Osteoblast (primary cell): ENCODE results near the gene COL4A1. TPM values are rescaled to one million over a fixed set of nuclear protein-coding genes. Genes with fewer than 3 reads are reported as not detected.
A peak's percentile ranks its signal among the peaks of the same experiment; 100 is the strongest.

ENCODE experiments used
- DNase-seq: peaks from one replicate; pipeline ENCODE4 v3.0.0; 2011; ENCODE audit warnings: low spot score, mixed read lengths; ENCODE audit not compliant: insufficient read length; ENCODE audit errors: missing footprints
- H2AFZ ChIP-seq: 2 replicates; pipeline ENCODE4 v1.6.0; 2011; ENCODE audit warnings: mild to moderate bottlenecking, low read length
- H3K27ac ChIP-seq: 2 replicates; pipeline ENCODE4 v1.5.1; 2011; ENCODE audit warnings: mild to moderate bottlenecking, low read depth, low read length, moderate library complexity
- H3K27me3 ChIP-seq: 2 replicates; pipeline ENCODE4 v1.6.0; 2012; ENCODE audit warnings: mild to moderate bottlenecking, control low read depth, inconsistent platforms, low read length, moderate library complexity; ENCODE audit not compliant: insufficient read depth
- H3K36me3 ChIP-seq: 2 replicates; pipeline ENCODE4 v1.5.1; 2011; ENCODE audit warnings: mild to moderate bottlenecking, low read length, control low read depth, moderate library complexity; ENCODE audit not compliant: insufficient read depth
- H3K4me1 ChIP-seq: 2 replicates; pipeline ENCODE4 v1.5.1; 2011; ENCODE audit warnings: mild to moderate bottlenecking, low read length, control low read depth, moderate library complexity; ENCODE audit not compliant: insufficient read depth
- H3K4me2 ChIP-seq: 2 replicates; pipeline ENCODE4 v1.6.0; 2011; ENCODE audit warnings: mild to moderate bottlenecking, low read length; ENCODE audit not compliant: insufficient read depth
- H3K4me3 ChIP-seq: fragments of 200-600 bp; sonication (generic); 3 replicates; pipeline ENCODE4 v1.5.1; 2012; ENCODE audit warnings: mild to moderate bottlenecking, low read length, inconsistent platforms; ENCODE audit not compliant: insufficient read depth
- H3K79me2 ChIP-seq: 2 replicates; pipeline ENCODE4 v1.6.0; 2012; ENCODE audit warnings: mild to moderate bottlenecking, low read length, control low read depth, inconsistent platforms; ENCODE audit not compliant: insufficient read depth
- H3K9me3 ChIP-seq: 2 replicates; pipeline ENCODE4 v1.5.1; 2011; ENCODE audit warnings: low read depth, low read length, control low read depth
- H4K20me1 ChIP-seq: 2 replicates; pipeline ENCODE4 v1.6.0; 2012; ENCODE audit warnings: mild to moderate bottlenecking, low read length, control low read depth; ENCODE audit not compliant: insufficient read depth
- total RNA-seq: library from RNA; depleted of rRNA; stranded (reverse); fragments of >200 nt; gene quantifications from 2 replicates; pipeline ENCODE4 v1.2.3, GENCODE V29; 2012
- TF ChIP-seq, protein P1 (sequence below): IDR thresholded peaks from 2 replicates; pipeline ENCODE4 v1.5.1; 2011; ENCODE audit warnings: mild to moderate bottlenecking, low read depth, low read length, moderate library complexity; ENCODE audit errors: extremely low read depth

The COL4A1 gene
- total RNA-seq, 1 donor, result 412 TPM

DNA sequence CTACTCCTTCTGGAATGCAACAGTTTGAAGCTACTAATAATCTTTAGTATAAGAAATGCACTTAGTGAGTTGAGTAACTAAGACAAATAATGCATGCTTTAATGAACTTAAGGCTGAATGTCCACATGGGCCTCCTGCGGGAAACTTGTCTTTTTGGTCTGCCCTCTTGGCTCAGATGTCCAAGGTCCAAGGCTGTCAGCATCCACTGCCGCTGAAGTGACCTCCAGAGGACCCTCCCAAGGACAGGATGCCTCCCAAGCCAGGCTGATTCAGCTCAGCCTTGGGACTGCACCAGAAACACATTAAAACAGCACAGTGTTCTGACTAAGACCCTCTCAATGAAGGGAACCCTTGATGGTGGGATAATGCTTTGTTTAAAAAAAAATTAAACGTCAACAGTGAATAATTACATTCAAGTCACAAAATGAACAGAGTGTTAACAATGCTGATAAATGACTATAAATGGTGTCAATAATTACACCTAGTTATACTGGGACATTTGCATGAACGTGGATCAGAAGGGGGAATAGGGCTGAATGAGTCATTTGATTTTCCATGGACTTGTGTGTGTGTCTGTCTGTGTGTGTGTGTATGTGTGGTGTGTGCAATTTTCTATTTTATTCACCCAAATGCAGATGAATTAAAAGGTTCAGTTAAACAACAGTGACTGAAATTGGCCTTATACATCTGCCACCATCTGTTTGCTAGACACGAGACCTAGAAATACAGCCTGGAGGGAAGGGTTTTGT lies 150.5 kb downstream of the COL4A1 start:
- Histone ChIP-seq H3K27ac (no peak overlapping the region), H3K27me3 (no peaks in the 10 kb centered on the region), H3K36me3 (peaks cover 88% of the 10 kb centered on the region), H3K9me3 (no peaks in the 10 kb centered on the region), H2AFZ (no peak overlapping the region), H4K20me1 (no peaks in the 10 kb centered on the region), H3K79me2 (no peaks in the 10 kb centered on the region), H3K4me3 (no peak overlapping the region), H3K4me1 (no peaks in the 10 kb centered on the region), H3K4me2 (no peak overlapping the region)
- TF ChIP-seq, protein P1, sequence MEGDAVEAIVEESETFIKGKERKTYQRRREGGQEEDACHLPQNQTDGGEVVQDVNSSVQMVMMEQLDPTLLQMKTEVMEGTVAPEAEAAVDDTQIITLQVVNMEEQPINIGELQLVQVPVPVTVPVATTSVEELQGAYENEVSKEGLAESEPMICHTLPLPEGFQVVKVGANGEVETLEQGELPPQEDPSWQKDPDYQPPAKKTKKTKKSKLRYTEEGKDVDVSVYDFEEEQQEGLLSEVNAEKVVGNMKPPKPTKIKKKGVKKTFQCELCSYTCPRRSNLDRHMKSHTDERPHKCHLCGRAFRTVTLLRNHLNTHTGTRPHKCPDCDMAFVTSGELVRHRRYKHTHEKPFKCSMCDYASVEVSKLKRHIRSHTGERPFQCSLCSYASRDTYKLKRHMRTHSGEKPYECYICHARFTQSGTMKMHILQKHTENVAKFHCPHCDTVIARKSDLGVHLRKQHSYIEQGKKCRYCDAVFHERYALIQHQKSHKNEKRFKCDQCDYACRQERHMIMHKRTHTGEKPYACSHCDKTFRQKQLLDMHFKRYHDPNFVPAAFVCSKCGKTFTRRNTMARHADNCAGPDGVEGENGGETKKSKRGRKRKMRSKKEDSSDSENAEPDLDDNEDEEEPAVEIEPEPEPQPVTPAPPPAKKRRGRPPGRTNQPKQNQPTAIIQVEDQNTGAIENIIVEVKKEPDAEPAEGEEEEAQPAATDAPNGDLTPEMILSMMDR, result no peak
- DNase-seq, result no peak

DNA sequence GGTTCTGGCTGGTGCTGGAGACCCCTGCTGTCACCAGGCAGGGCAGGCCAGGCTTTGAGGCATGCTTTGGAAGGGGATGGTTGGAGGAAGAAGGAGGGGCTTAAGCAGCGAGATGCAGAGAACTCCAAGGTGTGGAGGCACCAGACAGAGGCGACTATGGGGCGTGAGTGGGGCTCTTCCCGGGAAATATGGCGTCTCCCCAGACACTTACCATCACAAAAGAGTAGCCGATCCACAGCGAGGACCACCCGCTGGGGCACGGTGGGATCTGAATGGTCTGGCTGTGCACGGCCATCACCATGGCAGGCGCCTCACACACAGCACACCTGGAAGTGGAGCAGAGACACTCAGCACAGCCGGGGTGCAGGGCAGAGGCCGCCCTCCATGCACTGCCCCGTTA lies 151.9 kb downstream of the COL4A1 start:
- Histone ChIP-seq H2AFZ (no peak overlapping the region), H3K4me1 (no peaks in the 10 kb centered on the region), H4K20me1 (no peaks in the 10 kb centered on the region), H3K36me3 (peaks cover 89% of the 10 kb centered on the region), H3K9me3 (peaks cover 2% of the 10 kb centered on the region), H3K27ac (no peak overlapping the region), H3K79me2 (no peaks in the 10 kb centered on the region), H3K27me3 (no peaks in the 10 kb centered on the region), H3K4me3 (no peak overlapping the region), H3K4me2 (no peak overlapping the region)
- TF ChIP-seq, protein P1, result no peak
- DNase-seq, result no peak

DNA sequence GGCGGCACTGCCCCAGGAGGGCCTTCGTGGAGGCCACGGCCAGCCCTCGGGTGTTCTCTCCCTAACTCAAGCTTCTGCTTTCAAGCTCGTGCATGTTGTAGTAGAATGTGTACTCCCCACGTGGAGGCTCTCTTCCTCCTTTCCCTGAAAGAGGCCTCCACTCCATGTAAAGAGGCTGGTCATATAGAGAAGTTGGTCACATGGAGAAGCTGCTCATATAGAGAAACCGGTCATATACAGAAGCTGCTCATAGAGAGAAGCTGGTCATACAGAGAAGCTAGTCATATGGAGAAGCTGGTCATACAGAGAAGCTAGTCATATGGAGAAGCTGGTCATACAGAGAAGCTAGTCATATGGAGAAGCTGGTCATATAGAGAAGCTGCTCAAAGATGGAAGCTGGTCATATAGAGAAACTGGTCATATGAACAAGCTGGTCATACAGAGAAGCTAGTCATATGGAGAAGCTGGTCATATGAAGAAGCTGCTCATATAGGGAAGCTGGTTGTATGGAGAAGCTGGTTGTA lies 152.5 kb downstream of the COL4A1 start:
- TF ChIP-seq, protein P1, result no peak
- peaks cover 3% of the 10 kb centered on the region for H3K9me3 ChIP-seq
- H3K27ac ChIP-seq, result no peak overlapping the region
- no peak overlapping the region for H3K4me2 ChIP-seq
- H2AFZ ChIP-seq, result no peak overlapping the region
- no peaks in the 10 kb centered on the region for H3K27me3 ChIP-seq
- no peak for DNase-seq
- no peaks in the 10 kb centered on the region for H3K4me1 ChIP-seq
- H3K36me3 ChIP-seq, result peaks cover 90% of the 10 kb centered on the region
- no peak overlapping the region for H3K4me3 ChIP-seq
- no peaks in the 10 kb centered on the region for H3K79me2 ChIP-seq
- H4K20me1 ChIP-seq, result no peaks in the 10 kb centered on the region

DNA sequence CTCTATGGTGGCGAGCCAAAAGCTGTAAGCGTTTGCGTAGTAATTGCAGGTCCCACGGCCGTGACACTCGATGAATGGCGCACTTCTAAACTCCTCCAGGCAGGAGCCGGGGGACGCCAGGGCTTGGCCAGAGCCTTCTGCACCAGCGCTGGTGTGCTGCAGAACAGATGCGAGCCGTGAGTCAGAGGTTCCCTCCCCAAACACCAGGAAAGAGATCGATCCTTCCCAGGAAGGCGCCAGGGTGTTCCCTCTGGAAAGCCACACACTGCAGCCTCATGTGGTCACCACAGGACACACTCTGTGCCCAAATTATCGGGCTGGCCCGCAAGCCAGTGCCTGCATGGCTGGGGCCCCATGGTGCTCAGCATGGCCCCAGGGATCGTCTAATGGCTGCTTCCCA lies 154.6 kb downstream of the COL4A1 start:
- peaks cover 3% of the 10 kb centered on the region for H3K9me3 ChIP-seq

More for the DNA sequence above, 154.6 kb downstream of the COL4A1 start:
- TF ChIP-seq, protein P1, result no peak
- H3K27me3 ChIP-seq, result no peaks in the 10 kb centered on the region
- no peak overlapping the region for H3K27ac ChIP-seq
- H2AFZ ChIP-seq, result no peak overlapping the region
- no peak overlapping the region for H3K4me2 ChIP-seq
- no peak overlapping the region for H3K4me3 ChIP-seq
- H3K79me2 ChIP-seq, result no peaks in the 10 kb centered on the region
- DNase-seq, result peak; percentile 56
- H4K20me1 ChIP-seq, result no peaks in the 10 kb centered on the region
- no peaks in the 10 kb centered on the region for H3K4me1 ChIP-seq
- H3K36me3 ChIP-seq, result peaks cover 94% of the 10 kb centered on the region
